Adrenal gland (tissue), 12 donors: Measurements from ENCODE around the gene EML6. TPM values are rescaled to one million over a fixed set of nuclear protein-coding genes. Genes with fewer than 3 reads are reported as not detected.

Experiments used
- DNase-seq, 7 donors: peaks; one replicate each; pipeline ENCODE4 v3.0.0-alpha.2; 2019 to 2020
- H3K27ac ChIP-seq, 5 donors: fragments of 200-600 bp; sonication (generic) in 4 of 5; 1 replicate in 3 of 5; 2 replicates in 2 of 5; pipeline versions ENCODE4 v1.5.1 to v1.8.0; 2016 to 2020; ENCODE audit warnings: mild to moderate bottlenecking in 1 of 5
- H3K27me3 ChIP-seq: fragments of 200-600 bp; 2 replicates; pipeline ENCODE4 v1.8.0; 2021
- H3K36me3 ChIP-seq, 2 donors: fragments of 200-600 bp; replicated peaks in 1 of 2; 1 replicate in 1 of 2; 2 replicates in 1 of 2; pipeline versions ENCODE4 v1.5.1 to v1.8.0; 2018 to 2022
- H3K4me1 ChIP-seq, 2 donors: fragments of 200-600 bp; replicated peaks in 1 of 2; 1 replicate in 1 of 2; 2 replicates in 1 of 2; pipeline versions ENCODE4 v1.5.1 to v1.8.0; 2018 to 2021
- H3K4me3 ChIP-seq, 4 donors: fragments of 200-600 bp; sonication (generic) in 3 of 4; one replicate each; pipeline ENCODE4 v1.5.1; 2016 to 2018
- H3K9me3 ChIP-seq, 3 donors: fragments of 200-600 bp; sonication (generic) in 1 of 3; replicated peaks in 1 of 3; 1 replicate in 2 of 3; 2 replicates in 1 of 3; pipeline versions ENCODE4 v1.5.1 to v1.8.0; 2016 to 2021
- POLR2A ChIP-seq, 2 donors: fragments of 450-650 bp; IDR thresholded peaks; one replicate each; pipeline ENCODE4 v1.6.1; 2017; ENCODE audit warnings: antibody characterized with exemption in 2 of 2, mild to moderate bottlenecking in 2 of 2, moderate library complexity in 1 of 2
- WGBS, 4 donors: extraction: QIAGEN DNeasy Blood & Tissue Kit in 2 of 4; methylation state at CpG; one replicate each; pipeline versions ENCODE4 v1.1.5 to v1.1.7; 2013 to 2017; 5-methylcytosine and 5-hydroxymethylcytosine counted together
- intact Hi-C, 2 donors: fragments of 100-400 bp; cut with DNase I; formaldehyde crosslinking; loops; one replicate each; pipeline versions ENCODE4 v1.14.1 to v1.15.0; 2022 to 2023
- polyA plus RNA-seq, 3 donors: library from polyadenylated mRNA; stranded (reverse); fragments of 200-250 nt in 2 of 3; fragments of 350-450 nt in 1 of 3; fragmentation: Illumina TruSeq in 1 of 3; extraction: RNeasy Lipid Tissue Mini Kit (QIAGEN cat#74804) in 1 of 3; gene quantifications; one replicate each; pipeline ENCODE4 v1.2.3, GENCODE V29; 2013 to 2014
- total RNA-seq, 9 donors: library from RNA; depleted of rRNA in 4 of 9; stranded (reverse); fragments of >200 nt in 4 of 9; fragments of 120-200 nt in 1 of 9; fragmentation: NEBNext Ultra II Directional in 1 of 9; extraction: Animal tissue kit (Norgen Biotek cat#: 25700) in 1 of 9; gene quantifications; one replicate each; pipeline versions ENCODE4 v1.1.0 to v1.2.4, GENCODE V29; 2013 to 2023
- TF ChIP-seq, protein P1 (sequence below), 6 experiments: fragments of 450-650 bp in 4 of 6; fragments of 200-600 bp in 2 of 6; sonication (generic) in 1 of 6; IDR thresholded peaks; 1 replicate in 5 of 6; 2 replicates in 1 of 6; pipeline versions ENCODE4 v1.5.1 to v1.8.0; 2016 to 2021; ENCODE audit warnings: antibody characterized with exemption in 6 of 6, mild to moderate bottlenecking in 2 of 6, moderate library complexity in 1 of 6
- donor health status: healthy with polysubstance abuse.
- donor health status: Bipolar disorder and iron deficiency.
- donor health status: DM: yes; HTN: yes; CAD: no.
- donor health status: DM: no; HTN: no; CAD: no.
- donor health status: DM: no; HTN: no; CAD: no.
- donor health status: DM: yes; HTN: yes; CAD: no.

The EML6 gene
- total and polyA plus RNA-seq, 12 donors: 6.0 to 19.3 (median 10.9) TPM

DNA sequence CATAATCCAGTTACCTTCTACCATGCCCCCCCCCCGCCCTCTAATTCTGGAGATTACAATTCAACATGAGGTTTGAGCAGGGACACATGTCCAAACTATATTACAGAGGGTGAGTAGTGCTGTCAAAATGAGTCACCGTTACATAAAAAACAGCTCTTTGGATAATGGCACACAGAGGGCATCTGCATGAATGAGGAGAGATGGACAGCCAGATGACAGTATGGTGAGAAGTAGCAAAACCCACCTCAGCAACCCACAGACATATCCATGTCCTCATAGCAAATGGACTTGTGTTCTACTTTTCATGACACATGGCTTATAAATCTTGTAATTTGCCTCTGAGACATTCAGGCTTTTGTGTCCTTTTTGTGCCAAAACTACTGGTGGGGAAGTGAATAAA, 132.0 kb downstream of the EML6 start:
- 85 to 96% (median 89%) methylated on average over 2 of the region's 2 CpGs for WGBS, 4 donors
- intact Hi-C loops: no loop called here

DNA sequence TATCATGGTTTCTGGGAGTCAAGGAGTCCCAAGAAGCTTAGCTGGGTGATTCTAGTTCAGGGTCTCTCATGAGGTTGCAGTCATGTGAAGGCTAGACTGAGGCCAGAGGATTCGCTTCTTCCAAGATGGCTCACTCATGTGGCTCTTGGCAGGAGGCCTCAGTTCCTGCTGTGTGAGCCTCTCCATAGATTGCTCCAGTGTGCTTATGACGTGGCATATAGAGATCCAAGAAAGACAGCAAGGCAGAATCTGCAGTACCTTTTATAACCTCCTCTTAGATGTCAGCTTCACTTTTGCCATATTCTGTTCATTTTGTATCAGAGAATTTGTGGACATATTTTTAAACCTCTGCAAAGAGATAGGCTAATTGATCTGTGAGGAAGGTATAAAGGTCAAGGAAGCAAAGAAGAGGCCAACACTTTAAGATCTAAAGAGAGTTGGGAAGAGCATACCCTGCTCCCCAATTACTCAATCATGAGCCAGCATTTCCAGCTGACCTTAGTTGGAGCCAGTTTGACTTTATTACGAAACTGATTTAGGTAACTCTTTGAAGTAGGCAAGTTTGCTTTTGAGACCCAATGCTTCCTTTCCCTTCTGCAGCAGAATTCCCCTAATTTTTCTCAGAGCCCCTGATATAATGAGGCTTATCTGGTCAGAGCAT, 134.7 kb downstream of the EML6 start:
- H3K27ac ChIP-seq: peak overlapping the region in 2 of 5 donors; percentile 39 to 59
- WGBS, 4 donors: 54 to 62% (median 57%) methylated on average over 3 of the region's 3 CpGs
- TF ChIP-seq POLR2A (IDR thresholded peaks at IDR 0.05): no peak
- TF ChIP-seq, protein P1, sequence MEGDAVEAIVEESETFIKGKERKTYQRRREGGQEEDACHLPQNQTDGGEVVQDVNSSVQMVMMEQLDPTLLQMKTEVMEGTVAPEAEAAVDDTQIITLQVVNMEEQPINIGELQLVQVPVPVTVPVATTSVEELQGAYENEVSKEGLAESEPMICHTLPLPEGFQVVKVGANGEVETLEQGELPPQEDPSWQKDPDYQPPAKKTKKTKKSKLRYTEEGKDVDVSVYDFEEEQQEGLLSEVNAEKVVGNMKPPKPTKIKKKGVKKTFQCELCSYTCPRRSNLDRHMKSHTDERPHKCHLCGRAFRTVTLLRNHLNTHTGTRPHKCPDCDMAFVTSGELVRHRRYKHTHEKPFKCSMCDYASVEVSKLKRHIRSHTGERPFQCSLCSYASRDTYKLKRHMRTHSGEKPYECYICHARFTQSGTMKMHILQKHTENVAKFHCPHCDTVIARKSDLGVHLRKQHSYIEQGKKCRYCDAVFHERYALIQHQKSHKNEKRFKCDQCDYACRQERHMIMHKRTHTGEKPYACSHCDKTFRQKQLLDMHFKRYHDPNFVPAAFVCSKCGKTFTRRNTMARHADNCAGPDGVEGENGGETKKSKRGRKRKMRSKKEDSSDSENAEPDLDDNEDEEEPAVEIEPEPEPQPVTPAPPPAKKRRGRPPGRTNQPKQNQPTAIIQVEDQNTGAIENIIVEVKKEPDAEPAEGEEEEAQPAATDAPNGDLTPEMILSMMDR (IDR thresholded peaks at IDR 0.05): peak in 1 of 6 experiments; percentile 7
- H3K4me1 ChIP-seq: peaks cover 4 to 7% of the 10 kb centered on the region in 2 donors
- no peaks in the 10 kb centered on the region for H3K27me3 ChIP-seq
- H3K36me3 ChIP-seq: no peaks in the 10 kb centered on the region
- intact Hi-C loops: no loop called here
- DNase-seq: peak in 3 of 7 donors; percentile 7 to 37 (median 35)
- no peaks in the 10 kb centered on the region for H3K9me3 ChIP-seq
- no peak overlapping the region for H3K4me3 ChIP-seq

More for the DNA sequence above, 132.0 kb downstream of the EML6 start:
- Histone ChIP-seq H3K27me3 (no peaks in the 10 kb centered on the region), H3K36me3 (no peaks in the 10 kb centered on the region), H3K9me3 (no peaks in the 10 kb centered on the region), H3K4me3 (no peak overlapping the region), H3K4me1 (peaks cover 4 to 7% of the 10 kb centered on the region in 2 donors), H3K27ac (no peak overlapping the region)
- no peak for DNase-seq
- TF ChIP-seq, protein P1 (IDR thresholded peaks at IDR 0.05): no peak
- no peak for TF ChIP-seq POLR2A (IDR thresholded peaks at IDR 0.05)

DNA sequence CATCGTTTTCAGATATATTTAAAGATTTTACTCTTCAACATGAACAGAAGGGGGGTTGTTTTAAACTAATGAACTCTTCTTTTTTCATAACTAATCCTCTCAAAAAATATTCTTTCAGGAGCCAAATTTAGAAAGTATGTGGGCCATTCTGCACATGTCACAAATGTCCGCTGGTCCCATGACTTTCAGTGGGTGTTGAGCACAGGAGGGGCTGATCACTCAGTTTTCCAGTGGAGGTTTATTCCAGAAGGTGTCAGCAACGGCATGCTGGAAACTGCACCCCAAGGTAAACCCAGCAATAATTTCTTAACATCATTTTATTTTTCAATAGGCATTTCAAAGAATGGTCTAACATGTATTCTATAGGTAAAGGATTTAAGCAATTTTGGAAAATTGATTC, 136.0 kb downstream of the EML6 start:
- WGBS, 4 donors: 83 to 93% (median 87%) methylated on average over 3 of the region's 3 CpGs
- Histone ChIP-seq H3K27me3 (no peaks in the 10 kb centered on the region), H3K4me3 (no peak overlapping the region), H3K36me3 (no peaks in the 10 kb centered on the region), H3K27ac (no peak overlapping the region), H3K9me3 (no peaks in the 10 kb centered on the region), H3K4me1 (peaks cover 4 to 7% of the 10 kb centered on the region in 2 donors)
- no peak for TF ChIP-seq POLR2A (IDR thresholded peaks at IDR 0.05)
- TF ChIP-seq, protein P1 (IDR thresholded peaks at IDR 0.05): no peak
- intact Hi-C loops: no loop called here
- DNase-seq: no peak

DNA sequence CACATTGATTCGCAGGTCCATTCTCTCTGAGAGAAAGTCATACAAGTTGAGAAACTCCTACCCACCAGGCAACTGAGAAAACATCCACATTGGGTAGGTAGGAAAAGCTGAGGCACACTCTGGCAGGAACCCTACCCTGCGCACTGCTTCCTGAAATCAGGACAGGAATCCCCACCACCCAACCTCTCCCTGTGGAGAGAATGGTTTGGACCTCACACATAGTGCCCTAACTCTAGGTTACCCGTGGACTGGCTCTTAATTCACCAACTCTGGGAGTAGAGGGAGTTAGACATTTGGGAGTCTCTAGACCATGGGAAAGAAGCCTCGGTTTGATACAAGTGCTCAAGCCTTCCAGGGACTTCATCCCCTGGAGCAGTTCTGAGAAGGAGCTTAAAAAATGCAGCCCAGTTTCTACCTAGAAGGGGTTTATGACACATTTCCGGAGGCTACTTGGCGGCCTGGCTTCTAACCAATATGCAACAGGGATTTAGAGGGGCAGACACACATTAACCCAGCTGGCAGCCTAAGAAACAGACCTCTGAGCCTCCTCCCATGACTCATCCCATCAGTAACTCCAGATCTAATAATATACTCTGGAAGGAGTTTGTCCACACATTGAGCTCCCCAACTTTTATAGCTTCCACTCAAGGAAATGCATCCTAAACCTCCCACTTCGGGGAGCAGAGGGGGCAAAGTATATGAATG, 136.7 kb downstream of the EML6 start:
- Histone ChIP-seq H3K4me3 (no peak overlapping the region), H3K27ac (no peak overlapping the region), H3K36me3 (no peaks in the 10 kb centered on the region), H3K4me1 (peaks cover 4 to 7% of the 10 kb centered on the region in 2 donors), H3K9me3 (no peaks in the 10 kb centered on the region), H3K27me3 (no peaks in the 10 kb centered on the region)
- intact Hi-C loops: no loop called here
- no peak for DNase-seq
- TF ChIP-seq, protein P1 (IDR thresholded peaks at IDR 0.05): no peak
- no peak for TF ChIP-seq POLR2A (IDR thresholded peaks at IDR 0.05)
- WGBS, 4 donors: 88 to 98% (median 93%) methylated on average over 7 of the region's 7 CpGs
